ENCODE data around the gene CDH12.

CDH12 gene

GRCh38 chr5:21823076-21823574, 1030.0 kb downstream of the CDH12 start:
- TF ChIP-seq, protein P1, sequence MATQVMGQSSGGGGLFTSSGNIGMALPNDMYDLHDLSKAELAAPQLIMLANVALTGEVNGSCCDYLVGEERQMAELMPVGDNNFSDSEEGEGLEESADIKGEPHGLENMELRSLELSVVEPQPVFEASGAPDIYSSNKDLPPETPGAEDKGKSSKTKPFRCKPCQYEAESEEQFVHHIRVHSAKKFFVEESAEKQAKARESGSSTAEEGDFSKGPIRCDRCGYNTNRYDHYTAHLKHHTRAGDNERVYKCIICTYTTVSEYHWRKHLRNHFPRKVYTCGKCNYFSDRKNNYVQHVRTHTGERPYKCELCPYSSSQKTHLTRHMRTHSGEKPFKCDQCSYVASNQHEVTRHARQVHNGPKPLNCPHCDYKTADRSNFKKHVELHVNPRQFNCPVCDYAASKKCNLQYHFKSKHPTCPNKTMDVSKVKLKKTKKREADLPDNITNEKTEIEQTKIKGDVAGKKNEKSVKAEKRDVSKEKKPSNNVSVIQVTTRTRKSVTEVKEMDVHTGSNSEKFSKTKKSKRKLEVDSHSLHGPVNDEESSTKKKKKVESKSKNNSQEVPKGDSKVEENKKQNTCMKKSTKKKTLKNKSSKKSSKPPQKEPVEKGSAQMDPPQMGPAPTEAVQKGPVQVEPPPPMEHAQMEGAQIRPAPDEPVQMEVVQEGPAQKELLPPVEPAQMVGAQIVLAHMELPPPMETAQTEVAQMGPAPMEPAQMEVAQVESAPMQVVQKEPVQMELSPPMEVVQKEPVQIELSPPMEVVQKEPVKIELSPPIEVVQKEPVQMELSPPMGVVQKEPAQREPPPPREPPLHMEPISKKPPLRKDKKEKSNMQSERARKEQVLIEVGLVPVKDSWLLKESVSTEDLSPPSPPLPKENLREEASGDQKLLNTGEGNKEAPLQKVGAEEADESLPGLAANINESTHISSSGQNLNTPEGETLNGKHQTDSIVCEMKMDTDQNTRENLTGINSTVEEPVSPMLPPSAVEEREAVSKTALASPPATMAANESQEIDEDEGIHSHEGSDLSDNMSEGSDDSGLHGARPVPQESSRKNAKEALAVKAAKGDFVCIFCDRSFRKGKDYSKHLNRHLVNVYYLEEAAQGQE (IDR thresholded peaks at IDR 0.05; ENCODE audit: low read depth), result no peak
- TF ChIP-seq EP300 (IDR thresholded peaks at IDR 0.05; ENCODE audit: borderline replicate concordance) (no peak), YY1 (IDR thresholded peaks at IDR 0.05; ENCODE audit: low read depth) (no peak), CREB1 (IDR thresholded peaks at IDR 0.05; ENCODE audit: low read depth) (no peak), FOXM1 (IDR thresholded peaks at IDR 0.05; ENCODE audit: borderline replicate concordance, low read depth) (no peak), NFIC (IDR thresholded peaks at IDR 0.05) (no peak), TCF12 (IDR thresholded peaks at IDR 0.05; ENCODE audit: low read depth) (no peak), TEAD4 (IDR thresholded peaks at IDR 0.05) (no peak), MAX (IDR thresholded peaks at IDR 0.05) (no peak), TAF1 (IDR thresholded peaks at IDR 0.05; ENCODE audit: low read depth) (no peak), EGR1 (IDR thresholded peaks at IDR 0.05) (no peak), ZBTB7A (IDR thresholded peaks at IDR 0.05; ENCODE audit: low read depth) (no peak), CEBPB (IDR thresholded peaks at IDR 0.05) (no peak), RAD21 (IDR thresholded peaks at IDR 0.05; ENCODE audit: low read depth) (no peak)
- TF ChIP-seq, protein P2, sequence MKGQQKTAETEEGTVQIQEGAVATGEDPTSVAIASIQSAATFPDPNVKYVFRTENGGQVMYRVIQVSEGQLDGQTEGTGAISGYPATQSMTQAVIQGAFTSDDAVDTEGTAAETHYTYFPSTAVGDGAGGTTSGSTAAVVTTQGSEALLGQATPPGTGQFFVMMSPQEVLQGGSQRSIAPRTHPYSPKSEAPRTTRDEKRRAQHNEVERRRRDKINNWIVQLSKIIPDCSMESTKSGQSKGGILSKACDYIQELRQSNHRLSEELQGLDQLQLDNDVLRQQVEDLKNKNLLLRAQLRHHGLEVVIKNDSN (IDR thresholded peaks at IDR 0.05), result no peak

GRCh38 chr5:21820527-21820926, 1032.6 kb downstream of the CDH12 start:
- TF ChIP-seq MAX (IDR thresholded peaks at IDR 0.05), result no peak
- TF ChIP-seq TAF1 (IDR thresholded peaks at IDR 0.05; ENCODE audit: low read depth), result no peak
- no peak for TF ChIP-seq TCF12 (IDR thresholded peaks at IDR 0.05; ENCODE audit: low read depth)
- TF ChIP-seq FOXM1 (IDR thresholded peaks at IDR 0.05; ENCODE audit: borderline replicate concordance, low read depth), result no peak
- no peak for TF ChIP-seq EP300 (IDR thresholded peaks at IDR 0.05; ENCODE audit: borderline replicate concordance)
- TF ChIP-seq, protein P1 (IDR thresholded peaks at IDR 0.05; ENCODE audit: low read depth), result no peak
- no peak for TF ChIP-seq TEAD4 (IDR thresholded peaks at IDR 0.05)
- TF ChIP-seq NFIC (IDR thresholded peaks at IDR 0.05), result no peak
- TF ChIP-seq CEBPB (IDR thresholded peaks at IDR 0.05), result no peak
- TF ChIP-seq ZBTB7A (IDR thresholded peaks at IDR 0.05; ENCODE audit: low read depth), result no peak
- TF ChIP-seq YY1 (IDR thresholded peaks at IDR 0.05; ENCODE audit: low read depth), result no peak
- TF ChIP-seq, protein P2 (IDR thresholded peaks at IDR 0.05), result no peak
- no peak for TF ChIP-seq EGR1 (IDR thresholded peaks at IDR 0.05)
- TF ChIP-seq RAD21 (IDR thresholded peaks at IDR 0.05; ENCODE audit: low read depth), result no peak
- TF ChIP-seq CREB1 (IDR thresholded peaks at IDR 0.05; ENCODE audit: low read depth), result no peak

DNA sequence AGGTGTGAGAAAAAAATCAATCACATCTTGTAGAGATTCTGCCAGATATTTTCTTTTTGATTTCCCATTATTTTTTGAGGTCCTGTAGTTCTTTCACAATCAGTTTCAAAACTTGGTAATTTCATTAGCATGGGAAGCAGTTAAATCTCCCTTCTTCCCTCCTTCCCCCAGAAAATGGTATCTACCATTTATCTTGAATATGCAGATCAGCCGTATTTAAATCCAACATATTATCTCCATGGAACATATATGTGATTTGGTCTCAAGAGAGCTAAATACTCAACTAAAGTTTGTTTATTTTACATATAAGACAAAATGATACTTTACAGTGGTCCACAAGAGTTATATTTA, 1034.8 kb downstream of the CDH12 start:
- TF ChIP-seq NFIC (IDR thresholded peaks at IDR 0.05) (no peak), EP300 (IDR thresholded peaks at IDR 0.05; ENCODE audit: borderline replicate concordance) (no peak), CREB1 (IDR thresholded peaks at IDR 0.05; ENCODE audit: low read depth) (no peak), FOXM1 (IDR thresholded peaks at IDR 0.05; ENCODE audit: borderline replicate concordance, low read depth) (no peak), TEAD4 (IDR thresholded peaks at IDR 0.05) (no peak), ZBTB7A (IDR thresholded peaks at IDR 0.05; ENCODE audit: low read depth) (no peak), CEBPB (IDR thresholded peaks at IDR 0.05) (no peak), RAD21 (IDR thresholded peaks at IDR 0.05; ENCODE audit: low read depth) (no peak), TAF1 (IDR thresholded peaks at IDR 0.05; ENCODE audit: low read depth) (no peak), MAX (IDR thresholded peaks at IDR 0.05) (no peak), YY1 (IDR thresholded peaks at IDR 0.05; ENCODE audit: low read depth) (no peak), EGR1 (IDR thresholded peaks at IDR 0.05) (no peak), TCF12 (IDR thresholded peaks at IDR 0.05; ENCODE audit: low read depth) (no peak)
- TF ChIP-seq, protein P1 (IDR thresholded peaks at IDR 0.05; ENCODE audit: low read depth), result no peak
- TF ChIP-seq, protein P2 (IDR thresholded peaks at IDR 0.05), result no peak
